ENCODE data around the gene CD9.

DNA sequence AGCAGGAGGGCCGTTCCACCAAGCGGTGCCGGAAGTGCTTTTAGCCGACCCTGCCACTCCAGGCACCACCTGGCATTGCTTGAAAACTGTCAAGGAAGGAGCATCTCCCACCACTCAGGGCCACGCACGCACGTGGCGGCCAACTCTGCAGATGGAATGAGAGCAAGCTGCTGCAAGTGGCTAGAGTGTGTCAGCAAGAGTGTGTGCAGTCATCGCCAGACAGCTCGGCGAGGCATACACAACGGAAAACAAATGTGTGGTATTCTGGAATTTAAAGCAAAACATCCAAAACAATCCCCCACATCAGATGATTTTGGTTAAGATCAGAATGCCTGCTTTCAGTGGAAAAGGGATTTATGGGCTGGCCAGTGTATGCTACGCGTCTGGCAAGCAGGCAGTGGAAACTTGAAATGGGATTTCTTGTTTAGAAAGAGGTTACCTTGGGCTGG, 11.2 kb downstream of the CD9 start:
- TF ChIP-seq, protein P1, sequence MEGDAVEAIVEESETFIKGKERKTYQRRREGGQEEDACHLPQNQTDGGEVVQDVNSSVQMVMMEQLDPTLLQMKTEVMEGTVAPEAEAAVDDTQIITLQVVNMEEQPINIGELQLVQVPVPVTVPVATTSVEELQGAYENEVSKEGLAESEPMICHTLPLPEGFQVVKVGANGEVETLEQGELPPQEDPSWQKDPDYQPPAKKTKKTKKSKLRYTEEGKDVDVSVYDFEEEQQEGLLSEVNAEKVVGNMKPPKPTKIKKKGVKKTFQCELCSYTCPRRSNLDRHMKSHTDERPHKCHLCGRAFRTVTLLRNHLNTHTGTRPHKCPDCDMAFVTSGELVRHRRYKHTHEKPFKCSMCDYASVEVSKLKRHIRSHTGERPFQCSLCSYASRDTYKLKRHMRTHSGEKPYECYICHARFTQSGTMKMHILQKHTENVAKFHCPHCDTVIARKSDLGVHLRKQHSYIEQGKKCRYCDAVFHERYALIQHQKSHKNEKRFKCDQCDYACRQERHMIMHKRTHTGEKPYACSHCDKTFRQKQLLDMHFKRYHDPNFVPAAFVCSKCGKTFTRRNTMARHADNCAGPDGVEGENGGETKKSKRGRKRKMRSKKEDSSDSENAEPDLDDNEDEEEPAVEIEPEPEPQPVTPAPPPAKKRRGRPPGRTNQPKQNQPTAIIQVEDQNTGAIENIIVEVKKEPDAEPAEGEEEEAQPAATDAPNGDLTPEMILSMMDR (IDR thresholded peaks at IDR 0.05): no peak
- no peak for TF ChIP-seq EZH2 (IDR thresholded peaks at IDR 0.05; ENCODE audit: borderline replicate concordance, insufficient read depth, low read depth, low read length, poor library complexity, severe bottlenecking)

All from B cell (primary cell).